ENCODE data around the gene ASPN.

- TF ChIP-seq SIN3A (IDR thresholded peaks at IDR 0.05; ENCODE audit: low read depth, low read length): no peak
- TF ChIP-seq RAD21 (IDR thresholded peaks at IDR 0.05; ENCODE audit: insufficient read depth, low read depth, low read length): no peak
- TF ChIP-seq CTCF (IDR thresholded peaks at IDR 0.05 in 2 of 3, conservative IDR thresholded peaks at IDR 0.05 in 1 of 3; ENCODE audit: control insufficient read depth in 2 of 3, extremely low read depth in 1 of 3, insufficient read depth in 1 of 3, low read depth in 3 of 3, low read length in 3 of 3): no peak
- no peak for TF ChIP-seq POLR2AphosphoS5 (IDR thresholded peaks at IDR 0.05; ENCODE audit: low read length)
- TF ChIP-seq POLR2A (IDR thresholded peaks at IDR 0.05; ENCODE audit: low read depth, low read length): no peak
Measured at GRCh38 chr9:92439921-92440750, 42.2 kb downstream of the ASPN start.

All from GM12878 (cell line).